GM19324 (cell line): Measurements from ENCODE around the gene ANO8.
"Not testable (repeated sequence)": the region's sequence is repeated elsewhere in the genome, so short reads cannot be mapped to it uniquely, and the experiment has no call there.

Experiments used
- ATAC-seq: cut with Tn5 transposase; IDR thresholded peaks from one replicate; pipeline ENCODE4 v1.9.1; 2021; ENCODE audit warnings: mild to moderate bottlenecking, moderate library complexity; ENCODE audit not compliant: unreplicated experiment, low FRiP score

Gene ANO8

GRCh38 chr19:17295551-17295950 is 39.1 kb downstream of the ANO8 start:
- not testable (repeated sequence) for ATAC-seq

GRCh38 chr19:17294051-17294891 is 40.4 kb downstream of the ANO8 start:
- no peak for ATAC-seq

DNA sequence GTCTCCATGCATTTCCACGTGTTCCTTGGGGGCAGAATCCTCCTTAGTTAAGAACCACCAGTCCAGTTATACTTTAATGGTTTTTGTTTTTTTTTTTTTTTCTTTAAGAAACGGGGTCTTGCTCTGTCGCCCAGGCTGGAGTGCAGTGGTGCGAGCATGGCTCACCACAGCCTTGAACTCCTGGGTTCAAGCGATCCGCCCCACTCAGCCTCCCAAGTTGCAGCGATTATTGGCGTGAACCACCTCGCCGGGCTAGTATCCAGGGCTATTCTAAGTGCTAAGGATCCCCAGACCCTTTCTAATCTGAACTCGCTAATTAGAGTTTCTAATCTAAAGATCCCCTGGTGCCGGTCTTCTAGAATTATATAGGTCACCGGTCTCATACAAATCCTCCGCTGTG is 41.0 kb downstream of the ANO8 start:
- no peak for ATAC-seq

DNA sequence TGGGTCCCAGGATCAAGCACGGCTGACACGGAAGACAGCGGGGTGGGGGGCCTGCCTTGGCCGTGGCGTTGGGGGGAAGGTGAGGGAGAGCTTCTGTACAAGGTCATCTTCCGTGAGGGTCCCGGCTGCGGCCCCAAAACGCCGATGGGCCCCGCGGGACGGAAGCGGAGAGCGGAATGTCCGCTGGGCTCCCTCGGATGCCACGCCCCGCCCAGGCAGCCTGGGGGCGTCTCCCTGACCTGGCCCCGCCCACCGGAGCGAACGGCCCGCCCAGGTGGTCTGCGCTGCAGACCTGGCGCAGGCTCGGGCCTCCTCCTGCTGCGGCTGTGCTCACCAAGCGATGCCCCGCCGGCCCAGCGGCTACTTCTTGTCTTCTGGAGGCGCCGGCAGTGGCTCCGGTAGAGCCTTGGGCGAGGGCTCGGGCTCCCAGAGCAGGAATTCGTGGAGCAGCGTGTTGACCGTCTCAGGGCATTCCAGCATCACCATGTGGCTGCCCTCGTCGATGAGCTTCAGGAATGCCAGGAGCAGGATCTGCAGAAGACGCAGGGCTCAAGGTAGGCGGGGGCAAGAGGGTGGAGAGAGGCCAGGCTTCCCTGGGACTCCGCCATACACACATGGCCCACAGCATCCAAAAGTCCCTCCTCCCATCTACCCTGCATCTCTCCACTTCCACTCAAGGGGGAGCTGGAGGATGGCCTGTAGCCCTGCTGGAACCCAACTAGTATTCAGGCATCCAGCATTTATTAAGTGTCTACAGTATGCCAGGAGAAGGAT is 42.2 kb downstream of the ANO8 start:
- ATAC-seq, result peak; percentile 68

- ATAC-seq, result no peak
Observed at GRCh38 chr19:17289489-17289888, 45.2 kb downstream of the ANO8 start.

- no peak for ATAC-seq
Observed at GRCh38 chr19:17286752-17287151, 47.9 kb downstream of the ANO8 start.

GRCh38 chr19:17286263-17286662 is 48.4 kb downstream of the ANO8 start:
- ATAC-seq, result no peak

DNA sequence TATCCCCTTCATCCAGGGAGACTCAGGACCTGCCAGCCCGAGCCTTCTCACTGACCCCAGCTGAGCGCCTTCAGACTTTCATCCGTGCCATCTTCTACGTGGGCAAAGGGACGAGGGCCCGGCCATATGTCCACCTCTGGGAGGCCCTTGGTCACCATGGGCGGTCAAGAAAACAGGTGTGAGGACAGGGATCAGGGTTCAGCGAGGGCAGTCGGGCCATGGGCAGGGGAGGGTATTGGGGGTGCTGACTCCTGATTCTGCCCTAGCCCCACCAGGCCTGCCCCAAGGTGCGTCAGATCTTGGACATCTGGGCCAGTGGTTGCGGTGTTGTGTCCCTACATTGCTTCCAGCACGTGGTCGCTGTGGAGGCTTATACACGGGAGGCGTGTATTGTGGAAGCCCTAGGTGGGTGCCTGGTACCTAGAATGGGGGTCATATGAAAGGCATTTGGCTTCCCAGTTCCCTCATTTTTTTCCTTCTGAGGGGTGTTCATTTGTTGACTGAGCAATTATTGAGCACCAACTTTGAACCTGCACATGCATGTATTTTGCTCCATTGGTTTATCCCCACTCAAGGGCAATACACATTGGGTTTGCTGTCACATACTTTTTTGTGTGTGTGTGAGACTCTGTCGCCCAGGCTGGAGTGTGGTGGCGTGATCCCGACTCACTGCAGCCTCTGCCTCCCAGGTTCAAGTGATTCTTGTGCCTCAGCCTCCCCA is 49.1 kb downstream of the ANO8 start:
- no peak for ATAC-seq

- no peak for ATAC-seq
Observed at GRCh38 chr19:17283504-17283996, 51.1 kb downstream of the ANO8 start.

- ATAC-seq, result peak; percentile 61
Observed at GRCh38 chr19:17282488-17283125, 52.0 kb downstream of the ANO8 start.

DNA sequence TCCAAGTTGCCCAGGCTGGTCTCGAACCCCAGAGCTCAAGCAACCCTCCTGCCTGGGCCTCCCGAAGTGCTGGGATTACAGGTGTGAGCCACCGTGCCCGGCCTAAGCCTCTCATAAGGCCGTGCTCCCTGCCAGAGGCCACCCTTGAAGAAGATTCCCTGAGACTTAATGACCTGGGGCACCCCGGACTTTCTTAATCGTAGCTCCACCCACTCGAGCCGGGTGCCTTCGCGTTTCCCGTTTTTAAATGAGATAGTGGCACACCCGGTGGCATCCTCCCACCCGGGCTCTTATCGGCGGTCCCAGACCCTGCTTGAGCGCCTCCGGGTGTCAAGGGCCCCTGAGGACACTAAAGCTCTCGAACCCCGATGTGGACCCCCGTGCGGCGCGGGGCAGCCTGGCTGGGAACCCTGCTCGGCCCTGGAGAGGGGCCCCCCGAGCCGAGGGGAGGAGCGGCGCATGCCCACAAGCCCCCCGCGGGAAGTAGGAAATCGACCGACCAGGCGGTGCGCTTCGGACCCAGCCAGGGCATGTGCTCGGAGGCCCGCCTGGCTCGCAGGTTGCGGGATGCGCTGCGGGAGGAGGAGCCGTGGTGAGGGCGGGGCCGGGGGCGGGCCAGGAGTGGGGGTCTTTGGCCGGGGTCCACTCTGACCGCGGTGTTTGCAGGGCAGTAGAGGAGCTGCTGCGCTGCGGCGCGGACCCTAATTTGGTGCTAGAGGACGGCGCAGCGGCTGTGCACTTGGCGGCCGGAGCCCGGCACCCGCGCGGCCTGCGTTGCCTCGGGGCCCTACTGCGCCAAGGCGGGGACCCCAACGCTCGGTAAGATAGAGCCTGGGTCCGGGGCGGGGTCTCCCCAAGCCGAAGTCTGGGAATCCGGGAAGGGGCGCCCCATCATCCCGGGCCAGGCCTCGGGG is 53.0 kb downstream of the ANO8 start, which contains the start of gene ANKLE1:
Gene ANKLE1, plus strand, starts transcription at position 511 of the 914 bp plus-strand sequence. Its CDS starts 20 bp downstream, at position 531.
- peak; percentile 49 for ATAC-seq

- no peak for ATAC-seq
Observed at GRCh38 chr19:17279436-17279835, 55.2 kb downstream of the ANO8 start.

GRCh38 chr19:17275441-17276175 is 59.0 kb downstream of the ANO8 start:
- ATAC-seq, result no peak

GRCh38 chr19:17274892-17275291 is 59.8 kb downstream of the ANO8 start:
- not testable (repeated sequence) for ATAC-seq
